ENCODE data around the gene STAT6.

The STAT6 gene

GRCh38 chr12:57047981-57048380 lies 63.2 kb downstream of the STAT6 start:
- Histone ChIP-seq H3K4me2 (ENCODE audit: low read length) (no peak overlapping the region), H3K79me2 (ENCODE audit: control insufficient read depth, insufficient read depth, low read length, poor library complexity) (no peaks in the 10 kb centered on the region), H3K9ac (ENCODE audit: low read length) (no peak overlapping the region), H4K8ac (ENCODE audit: low read depth, low read length) (no peak overlapping the region), H4K91ac (ENCODE audit: low read depth, low read length) (no peak overlapping the region), H3K36me3 (ENCODE audit: control insufficient read depth in 1 of 2, insufficient read depth in 2 of 2, low read length in 2 of 2) (no peaks in the 10 kb centered on the region), H2AK5ac (ENCODE audit: low read length) (no peak overlapping the region), H3K18ac (ENCODE audit: low read length) (no peak overlapping the region), H4K12ac (ENCODE audit: low read depth, low read length) (no peak overlapping the region), H3K4me1 (ENCODE audit: control insufficient read depth in 1 of 2, insufficient read depth in 2 of 2, low read length in 2 of 2) (no peaks in the 10 kb centered on the region), H3K27ac (ENCODE audit: low read depth, low read length) (no peak overlapping the region), H3K14ac (ENCODE audit: low read length) (no peak overlapping the region), H2AFZ (ENCODE audit: insufficient read depth, low read length, poor library complexity) (no peak overlapping the region), H3K4me3 (ENCODE audit: low read depth, low read length) (no peak overlapping the region), H3K27me3 (ENCODE audit: insufficient read depth, low read length) (no peaks in the 10 kb centered on the region), H3K9me3 (ENCODE audit: insufficient read depth, low read depth, low read length) (peaks cover 1% of the 10 kb centered on the region), H2BK5ac (ENCODE audit: low read depth, low read length, poor library complexity) (no peak overlapping the region), H2BK120ac (ENCODE audit: insufficient read depth, low read length, poor library complexity) (no peak overlapping the region), H3K4ac (ENCODE audit: low read depth, low read length) (no peak overlapping the region), H3K23ac (ENCODE audit: low read length) (no peak overlapping the region), H3K79me1 (ENCODE audit: low read length) (no peaks in the 10 kb centered on the region), H2BK12ac (ENCODE audit: low read length) (no peak overlapping the region)
- DNase-seq, result peak; percentile 85 to 90
- no CpG with 5 or more reads among the region's 1 CpG for WGBS (ENCODE audit: extremely low coverage, insufficient coverage, insufficient read length)

- no peak overlapping the region for H3K27ac ChIP-seq (ENCODE audit: low read depth, low read length)
- H3K14ac ChIP-seq (ENCODE audit: low read length), result no peak overlapping the region
- H3K9me3 ChIP-seq (ENCODE audit: insufficient read depth, low read depth, low read length), result peaks cover 1% of the 10 kb centered on the region
- H2BK5ac ChIP-seq (ENCODE audit: low read depth, low read length, poor library complexity), result no peak overlapping the region
- H4K8ac ChIP-seq (ENCODE audit: low read depth, low read length), result no peak overlapping the region
- DNase-seq, result peak; percentile 24 to 61
- no peaks in the 10 kb centered on the region for H3K79me1 ChIP-seq (ENCODE audit: low read length)
- no peak overlapping the region for H2AFZ ChIP-seq (ENCODE audit: insufficient read depth, low read length, poor library complexity)
- no peak overlapping the region for H3K4me3 ChIP-seq (ENCODE audit: low read depth, low read length)
- no peaks in the 10 kb centered on the region for H3K79me2 ChIP-seq (ENCODE audit: control insufficient read depth, insufficient read depth, low read length, poor library complexity)
- H4K12ac ChIP-seq (ENCODE audit: low read depth, low read length), result no peak overlapping the region
- no peak overlapping the region for H2BK120ac ChIP-seq (ENCODE audit: insufficient read depth, low read length, poor library complexity)
- H3K18ac ChIP-seq (ENCODE audit: low read length), result no peak overlapping the region
- no peak overlapping the region for H4K91ac ChIP-seq (ENCODE audit: low read depth, low read length)
- no peak overlapping the region for H3K9ac ChIP-seq (ENCODE audit: low read length)
- no CpG with 5 or more reads among the region's 10 CpGs for WGBS (ENCODE audit: extremely low coverage, insufficient coverage, insufficient read length)
- no peaks in the 10 kb centered on the region for H3K27me3 ChIP-seq (ENCODE audit: insufficient read depth, low read length)
- H3K23ac ChIP-seq (ENCODE audit: low read length), result no peak overlapping the region
- H3K4me1 ChIP-seq (ENCODE audit: control insufficient read depth in 1 of 2, insufficient read depth in 2 of 2, low read length in 2 of 2), result no peaks in the 10 kb centered on the region
- no peak overlapping the region for H3K4me2 ChIP-seq (ENCODE audit: low read length)
- no peak overlapping the region for H3K4ac ChIP-seq (ENCODE audit: low read depth, low read length)
- H2BK12ac ChIP-seq (ENCODE audit: low read length), result no peak overlapping the region
- H2AK5ac ChIP-seq (ENCODE audit: low read length), result no peak overlapping the region
- H3K36me3 ChIP-seq (ENCODE audit: control insufficient read depth in 1 of 2, insufficient read depth in 2 of 2, low read length in 2 of 2), result no peaks in the 10 kb centered on the region
These were observed 63.9 kb downstream of the STAT6 start for GRCh38 chr12:57046947-57047890.

- peak; percentile 94 to 98 for DNase-seq
- no peak overlapping the region for H2BK12ac ChIP-seq (ENCODE audit: low read length)
- peaks cover 1% of the 10 kb centered on the region for H3K9me3 ChIP-seq (ENCODE audit: insufficient read depth, low read depth, low read length)
- no peak overlapping the region for H4K8ac ChIP-seq (ENCODE audit: low read depth, low read length)
- H3K36me3 ChIP-seq (ENCODE audit: control insufficient read depth in 1 of 2, insufficient read depth in 2 of 2, low read length in 2 of 2), result no peaks in the 10 kb centered on the region
- no peak overlapping the region for H2AK5ac ChIP-seq (ENCODE audit: low read length)
- no peak overlapping the region for H3K4ac ChIP-seq (ENCODE audit: low read depth, low read length)
- H3K4me1 ChIP-seq (ENCODE audit: control insufficient read depth in 1 of 2, insufficient read depth in 2 of 2, low read length in 2 of 2), result no peaks in the 10 kb centered on the region
- no peak overlapping the region for H3K4me2 ChIP-seq (ENCODE audit: low read length)
- H3K18ac ChIP-seq (ENCODE audit: low read length), result no peak overlapping the region
- no peak overlapping the region for H3K27ac ChIP-seq (ENCODE audit: low read depth, low read length)
- no peak overlapping the region for H2BK120ac ChIP-seq (ENCODE audit: insufficient read depth, low read length, poor library complexity)
- no peaks in the 10 kb centered on the region for H3K79me1 ChIP-seq (ENCODE audit: low read length)
- H3K14ac ChIP-seq (ENCODE audit: low read length), result no peak overlapping the region
- no peak overlapping the region for H4K12ac ChIP-seq (ENCODE audit: low read depth, low read length)
- H2AFZ ChIP-seq (ENCODE audit: insufficient read depth, low read length, poor library complexity), result no peak overlapping the region
- no peak overlapping the region for H3K23ac ChIP-seq (ENCODE audit: low read length)
- H3K4me3 ChIP-seq (ENCODE audit: low read depth, low read length), result no peak overlapping the region
- H3K9ac ChIP-seq (ENCODE audit: low read length), result no peak overlapping the region
- H2BK5ac ChIP-seq (ENCODE audit: low read depth, low read length, poor library complexity), result no peak overlapping the region
- H4K91ac ChIP-seq (ENCODE audit: low read depth, low read length), result no peak overlapping the region
- no CpG with 5 or more reads among the region's 6 CpGs for WGBS (ENCODE audit: extremely low coverage, insufficient coverage, insufficient read length)
- H3K79me2 ChIP-seq (ENCODE audit: control insufficient read depth, insufficient read depth, low read length, poor library complexity), result no peaks in the 10 kb centered on the region
- no peaks in the 10 kb centered on the region for H3K27me3 ChIP-seq (ENCODE audit: insufficient read depth, low read length)
These were observed 64.9 kb downstream of the STAT6 start for GRCh38 chr12:57046086-57046791.

Measured in trophoblast cell (in vitro differentiated cells and primary cell).